DMS53 treated with DMSO at 0.1 percent for 48 hours (cell line): ENCODE data around the gene IL32.
A peak's percentile ranks its signal among the peaks of the same experiment; 100 is the strongest.
"Not testable (repeated sequence)": the region's sequence is repeated elsewhere in the genome, so short reads cannot be mapped to it uniquely, and the experiment has no call there.

Experiments
- DNase-seq: peaks from one replicate; lab custom pipeline; 2025; ENCODE audit not compliant: unreplicated experiment; lab: John Stamatoyannopoulos, UW

Gene IL32

GRCh38 chr16:3051009-3051408, 14.4 kb upstream of the IL32 start:
- DNase-seq, result no peak

DNA sequence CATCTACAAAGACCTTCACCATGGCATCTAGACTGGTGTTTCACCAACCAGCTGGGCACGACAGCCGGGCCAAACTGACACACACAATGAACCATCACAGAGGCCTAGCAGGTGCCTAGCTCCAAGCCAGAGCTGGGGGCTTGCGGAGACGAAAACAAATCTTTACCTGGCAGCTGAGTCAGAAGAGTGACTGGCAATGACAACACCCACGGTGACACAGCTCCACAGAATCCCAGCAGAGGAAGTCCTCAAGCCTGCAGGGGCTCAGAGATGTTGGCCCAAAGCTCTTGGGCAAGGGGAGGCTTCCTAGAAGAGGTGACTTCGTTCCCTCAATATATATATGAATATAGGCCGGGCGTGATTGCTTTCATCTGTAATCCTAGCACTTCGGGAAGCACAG, 13.9 kb upstream of the IL32 start:
- DNase-seq, result no peak

DNA sequence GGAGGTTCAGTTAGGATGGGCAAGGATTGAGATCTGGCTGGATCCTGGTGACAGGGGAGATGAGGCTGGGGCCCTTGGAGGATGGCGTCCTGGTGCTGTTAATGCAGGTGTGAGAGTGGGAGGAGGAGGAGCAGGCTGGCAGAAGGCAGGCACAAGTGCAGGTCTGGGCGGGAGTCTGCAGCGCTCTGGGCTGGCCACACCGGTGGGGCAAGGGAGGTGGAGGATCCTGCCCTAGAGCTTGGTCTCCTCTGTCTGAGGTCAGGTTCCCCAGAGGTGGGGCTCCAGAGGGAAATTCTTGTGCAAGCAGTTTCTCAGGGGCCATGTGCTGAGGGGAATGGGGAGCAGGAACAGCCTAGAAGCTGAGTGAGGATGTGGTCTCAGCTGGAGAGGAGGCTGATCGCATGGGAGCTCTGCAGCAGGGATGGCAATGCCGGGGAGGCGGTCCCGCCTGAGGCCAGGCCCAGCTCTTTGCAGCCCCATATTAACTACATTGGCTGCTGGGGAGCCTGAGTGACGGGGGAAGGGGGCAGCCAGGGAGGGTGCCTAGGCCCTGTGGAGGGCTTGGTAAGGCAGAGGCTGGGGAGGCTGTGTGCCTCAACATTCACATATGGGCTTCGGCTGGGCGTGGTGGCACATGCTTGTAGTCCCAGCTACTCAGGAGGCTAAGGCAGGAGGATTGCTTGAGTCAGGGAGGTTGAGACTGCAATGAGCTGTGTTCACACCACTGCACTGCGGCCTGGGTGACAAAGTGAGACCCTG, 12.7 kb upstream of the IL32 start:
- DNase-seq, result not testable (repeated sequence)

DNA sequence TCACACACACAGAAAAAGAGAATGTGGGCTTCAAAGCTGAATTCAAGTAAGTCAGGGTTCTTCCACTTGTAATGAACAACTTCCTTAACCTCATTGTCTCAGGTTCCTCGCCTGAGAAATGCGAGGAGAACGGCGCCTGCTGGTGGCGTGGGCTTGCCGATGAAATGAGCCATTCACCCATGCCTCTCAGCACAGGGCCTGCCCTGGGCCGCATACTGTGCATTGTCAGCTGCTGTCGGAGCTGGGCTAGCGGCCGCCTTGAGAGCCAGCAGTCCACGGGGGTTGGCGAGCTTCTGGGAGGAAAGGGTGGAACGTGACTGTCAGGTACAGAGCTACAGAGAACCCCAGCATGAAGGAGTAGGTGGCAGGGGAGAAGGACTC, 12.1 kb upstream of the IL32 start:
- not testable (repeated sequence) for DNase-seq

- no peak for DNase-seq
Observed at GRCh38 chr16:3054965-3055733, 10.3 kb upstream of the IL32 start.

GRCh38 chr16:3055734-3056115, 9.7 kb upstream of the IL32 start:
- DNase-seq, result not testable (repeated sequence)

DNA sequence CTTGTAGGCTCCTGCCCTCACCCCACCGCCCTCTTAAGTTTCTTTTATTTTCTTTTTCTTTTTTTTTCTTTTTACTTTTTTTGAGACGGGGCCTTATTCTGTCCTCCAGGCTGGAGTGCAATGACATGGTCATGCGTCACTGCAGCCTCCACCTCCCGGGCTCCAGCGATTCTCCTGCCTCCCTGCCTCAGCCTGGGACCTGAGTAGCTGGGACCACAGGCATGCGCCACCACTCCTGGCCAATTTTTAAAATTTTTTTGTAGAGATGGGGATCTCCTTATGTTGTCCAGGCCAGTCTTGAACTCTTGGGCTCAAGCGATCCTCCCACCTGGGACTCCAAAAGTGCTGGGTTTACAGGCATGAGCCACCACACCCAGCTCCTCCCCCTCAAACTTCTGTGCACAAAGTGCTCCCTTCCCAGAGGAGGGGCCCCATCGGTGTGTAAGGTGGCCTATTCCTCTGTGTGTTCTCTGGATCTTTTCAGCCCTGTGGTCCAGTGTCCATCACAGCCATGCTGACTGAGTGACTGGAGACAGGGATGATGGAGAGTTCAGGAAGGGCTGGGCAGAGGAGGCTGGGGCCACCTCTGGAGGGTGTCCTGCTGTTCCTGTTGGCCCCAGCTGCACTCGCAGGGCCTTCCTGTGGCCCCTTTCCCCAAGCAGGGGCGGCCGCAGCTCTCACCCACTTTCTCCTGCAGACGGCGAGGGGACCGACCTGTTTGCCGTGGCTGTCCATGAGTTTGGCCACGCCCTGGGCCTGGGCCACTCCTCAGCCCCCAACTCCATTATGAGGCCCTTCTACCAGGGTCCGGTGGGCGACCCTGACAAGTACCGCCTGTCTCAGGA, 8.9 kb upstream of the IL32 start:
- DNase-seq, result no peak

DNA sequence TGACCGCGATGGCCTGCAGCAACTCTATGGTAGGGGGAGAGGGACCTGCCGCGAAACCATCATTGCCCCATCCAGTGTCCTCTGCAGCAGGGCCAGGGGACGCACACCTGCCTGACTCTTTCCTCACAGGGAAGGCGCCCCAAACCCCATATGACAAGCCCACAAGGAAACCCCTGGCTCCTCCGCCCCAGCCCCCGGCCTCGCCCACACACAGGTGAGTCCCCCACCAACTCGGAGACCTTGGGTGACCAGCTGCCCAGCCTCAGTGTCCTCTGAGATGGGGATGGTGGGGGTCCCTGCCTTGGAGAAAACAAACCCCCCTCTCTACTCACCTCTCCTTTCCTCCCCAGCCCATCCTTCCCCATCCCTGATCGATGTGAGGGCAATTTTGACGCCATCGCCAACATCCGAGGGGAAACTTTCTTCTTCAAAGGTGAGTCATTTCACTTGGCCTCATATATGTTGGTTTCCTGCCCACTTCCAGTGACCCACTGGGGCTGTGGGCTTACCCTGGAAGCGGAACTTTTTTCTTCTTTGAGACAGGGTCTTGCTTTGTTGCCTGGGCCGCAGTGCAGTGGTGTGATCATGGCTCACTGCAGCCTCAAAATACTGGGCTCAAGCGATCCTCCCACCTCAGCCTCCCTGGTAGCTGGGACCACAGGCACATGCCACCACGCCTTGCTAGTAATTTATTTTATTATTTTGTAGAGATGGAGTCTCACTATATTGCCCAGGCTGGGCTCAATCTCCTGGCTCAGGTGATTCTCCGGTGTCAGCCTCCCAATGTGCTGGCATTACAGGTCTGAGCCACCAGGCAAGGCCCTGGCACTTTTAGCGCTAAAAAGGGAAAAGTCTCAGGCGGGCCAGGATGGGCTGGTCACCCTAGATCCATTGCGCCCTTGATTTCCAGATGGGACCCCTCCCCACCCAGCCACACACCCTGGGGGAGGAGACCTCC, 8.0 kb upstream of the IL32 start:
- no peak for DNase-seq

DNA sequence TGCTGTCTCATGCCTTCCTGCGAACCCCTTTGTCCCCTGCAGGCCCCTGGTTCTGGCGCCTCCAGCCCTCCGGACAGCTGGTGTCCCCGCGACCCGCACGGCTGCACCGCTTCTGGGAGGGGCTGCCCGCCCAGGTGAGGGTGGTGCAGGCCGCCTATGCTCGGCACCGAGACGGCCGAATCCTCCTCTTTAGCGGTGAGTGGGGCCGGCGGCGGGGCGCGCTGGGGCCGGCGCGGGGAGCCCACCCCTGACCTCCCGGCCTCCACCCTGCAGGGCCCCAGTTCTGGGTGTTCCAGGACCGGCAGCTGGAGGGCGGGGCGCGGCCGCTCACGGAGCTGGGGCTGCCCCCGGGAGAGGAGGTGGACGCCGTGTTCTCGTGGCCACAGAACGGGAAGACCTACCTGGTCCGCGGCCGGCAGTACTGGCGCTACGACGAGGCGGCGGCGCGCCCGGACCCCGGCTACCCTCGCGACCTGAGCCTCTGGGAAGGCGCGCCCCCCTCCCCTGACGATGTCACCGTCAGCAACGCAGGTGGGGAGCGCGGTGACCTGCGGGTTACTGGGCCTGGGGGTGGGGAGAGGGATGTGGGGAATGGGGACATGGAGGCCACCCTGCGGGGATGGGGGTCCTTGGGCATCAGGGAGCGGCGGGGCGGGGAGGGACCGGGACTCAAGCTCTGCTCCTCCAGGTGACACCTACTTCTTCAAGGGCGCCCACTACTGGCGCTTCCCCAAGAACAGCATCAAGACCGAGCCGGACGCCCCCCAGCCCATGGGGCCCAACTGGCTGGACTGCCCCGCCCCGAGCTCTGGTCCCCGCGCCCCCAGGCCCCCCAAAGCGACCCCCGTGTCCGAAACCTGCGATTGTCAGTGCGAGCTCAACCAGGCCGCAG, 7.1 kb upstream of the IL32 start:
- no peak for DNase-seq

- DNase-seq, result peak; percentile 32
Observed at GRCh38 chr16:3059041-3059722, 6.3 kb upstream of the IL32 start.

DNA sequence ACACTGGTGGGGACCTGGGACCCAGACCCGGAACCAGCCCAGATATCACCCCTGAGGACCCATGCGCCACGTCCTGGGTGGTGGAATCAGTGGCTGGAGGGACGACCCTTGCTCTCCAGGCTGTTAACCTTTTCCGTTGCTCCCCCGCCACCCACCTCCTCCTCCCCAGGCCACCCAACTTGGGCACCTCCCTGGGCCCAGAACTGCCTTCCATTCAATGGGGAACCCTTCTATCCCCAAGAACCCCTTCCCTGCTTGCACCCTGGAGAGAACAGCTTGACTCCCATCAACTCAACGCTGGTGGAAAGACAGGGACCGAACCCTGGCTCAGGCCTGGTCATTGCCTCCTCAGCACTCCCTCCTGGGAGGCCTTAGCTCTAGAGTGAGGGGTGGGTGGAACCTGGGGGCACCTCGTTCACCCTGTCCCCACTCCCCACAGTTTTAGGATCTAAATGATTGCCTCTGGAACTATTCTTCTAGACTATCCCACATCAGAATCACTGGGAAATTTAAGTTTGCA, 5.7 kb upstream of the IL32 start:
- DNase-seq, result no peak

- DNase-seq, result no peak
Observed at GRCh38 chr16:3060339-3061127, 4.9 kb upstream of the IL32 start.

- DNase-seq, result no peak
Observed at GRCh38 chr16:3062553-3062952, 2.9 kb upstream of the IL32 start.

GRCh38 chr16:3063625-3064386, 1.6 kb upstream of the IL32 start:
- DNase-seq, result no peak

DNA sequence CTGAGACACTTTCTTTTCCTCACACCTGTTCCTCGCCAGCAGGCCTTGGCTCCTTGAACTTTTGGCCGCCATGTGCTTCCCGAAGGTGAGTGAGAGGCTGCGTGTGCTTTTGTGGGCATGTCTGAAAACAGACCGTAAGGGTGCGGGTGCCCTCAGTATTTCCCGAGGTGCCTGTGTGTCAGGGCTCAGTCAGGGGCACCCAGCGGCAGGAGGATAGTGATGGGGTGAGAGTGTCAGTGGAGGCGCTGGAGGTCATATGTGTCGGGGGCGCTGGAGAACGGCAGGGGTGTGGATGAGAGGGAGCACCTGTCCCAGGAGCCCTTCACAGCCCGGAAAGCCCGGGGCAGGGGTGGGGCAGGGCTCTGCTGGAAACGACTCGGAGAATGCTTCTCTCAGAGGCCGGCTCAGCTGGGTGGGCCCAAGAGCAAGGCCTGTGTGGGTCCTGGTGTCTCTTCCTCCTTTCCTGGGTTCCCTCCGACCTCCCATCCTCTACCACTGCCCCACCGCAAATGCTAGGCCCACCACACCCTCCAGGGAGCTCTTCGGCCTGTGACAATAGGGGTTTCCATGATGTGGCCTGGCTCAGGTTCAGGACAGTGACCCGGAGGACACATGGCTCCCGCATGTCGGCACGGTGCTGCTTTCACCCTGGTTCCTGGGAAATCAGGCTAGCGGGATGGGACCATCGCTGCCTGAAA, 451 bp downstream of the IL32 start:
- no peak for DNase-seq

DNA sequence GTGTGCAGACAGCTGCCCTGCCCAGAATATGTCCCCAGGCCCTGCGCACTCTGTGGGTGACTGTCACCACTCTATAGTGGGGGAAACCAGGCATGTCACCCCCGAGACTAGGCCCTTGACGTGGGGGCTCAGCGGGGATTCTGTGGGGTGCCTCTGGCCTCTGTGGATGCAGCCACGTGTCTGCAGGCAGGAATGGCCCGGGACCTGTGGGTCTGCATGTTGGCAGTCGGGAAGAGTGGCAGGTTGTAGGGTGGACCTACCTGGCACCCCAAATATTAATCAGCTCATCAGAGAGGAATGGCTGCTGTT, 954 bp downstream of the IL32 start:
- no peak for DNase-seq

DNA sequence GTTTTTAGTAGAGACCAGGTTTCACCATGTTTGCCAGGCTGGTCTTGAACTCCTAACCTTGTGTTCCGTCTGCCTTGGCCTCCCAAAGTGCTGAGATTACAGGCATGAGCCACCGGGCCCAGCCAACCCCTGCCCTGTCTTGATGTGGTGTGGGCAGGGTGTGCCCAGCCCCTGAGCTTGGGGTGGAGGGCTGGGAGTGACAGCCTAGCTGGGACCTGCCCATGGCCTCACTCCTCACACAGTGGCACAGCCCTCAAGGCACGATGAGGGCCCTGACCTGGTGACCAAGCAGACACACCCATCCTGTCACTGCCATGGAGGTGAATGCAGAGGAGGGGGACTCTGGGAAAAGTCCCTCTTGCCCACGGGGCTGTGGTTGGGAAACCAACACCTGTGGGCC, 3.0 kb downstream of the IL32 start:
- no peak for DNase-seq
